NOMO-1 treated with dmso at 0.1 percent for 144 hours (cell line): Measurements from ENCODE around the gene TP53BP2.
A peak's percentile ranks its signal among the peaks of the same experiment; 100 is the strongest.
"Not testable (repeated sequence)": the region's sequence is repeated elsewhere in the genome, so short reads cannot be mapped to it uniquely, and the experiment has no call there.

ENCODE experiments used
- DNase-seq: peaks from one replicate; lab custom pipeline; 2025; ENCODE audit not compliant: unreplicated experiment; lab: John Stamatoyannopoulos, UW

Gene TP53BP2

DNA sequence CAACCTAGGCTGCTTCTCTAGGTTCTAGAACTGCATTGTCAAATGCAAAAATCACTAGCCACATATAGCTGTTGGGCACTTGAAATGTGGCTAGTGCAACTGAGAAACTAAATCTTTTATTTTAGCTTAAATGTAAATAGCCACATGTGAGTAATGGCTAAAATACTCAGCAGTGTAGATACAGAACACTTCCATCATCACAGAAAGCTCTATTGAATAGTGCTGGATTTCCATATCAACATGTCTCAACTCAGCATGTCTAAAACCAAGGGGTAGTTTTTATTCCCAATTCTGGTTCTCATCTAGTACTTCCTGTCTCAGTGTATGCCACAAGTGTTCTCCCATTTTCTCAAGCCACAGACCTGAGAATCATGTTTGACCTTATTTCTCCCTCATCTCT lies 7.5 kb upstream of the TP53BP2 start:
- DNase-seq: no peak

- DNase-seq: no peak
Observed at GRCh38 chr1:223852337-223852736, 6.6 kb upstream of the TP53BP2 start.

GRCh38 chr1:223849352-223850254 lies 3.9 kb upstream of the TP53BP2 start:
- DNase-seq: no peak

GRCh38 chr1:223848536-223848935 lies 2.8 kb upstream of the TP53BP2 start:
- no peak for DNase-seq

- no peak for DNase-seq
Observed at GRCh38 chr1:223847781-223848345, 2.1 kb upstream of the TP53BP2 start.

DNA sequence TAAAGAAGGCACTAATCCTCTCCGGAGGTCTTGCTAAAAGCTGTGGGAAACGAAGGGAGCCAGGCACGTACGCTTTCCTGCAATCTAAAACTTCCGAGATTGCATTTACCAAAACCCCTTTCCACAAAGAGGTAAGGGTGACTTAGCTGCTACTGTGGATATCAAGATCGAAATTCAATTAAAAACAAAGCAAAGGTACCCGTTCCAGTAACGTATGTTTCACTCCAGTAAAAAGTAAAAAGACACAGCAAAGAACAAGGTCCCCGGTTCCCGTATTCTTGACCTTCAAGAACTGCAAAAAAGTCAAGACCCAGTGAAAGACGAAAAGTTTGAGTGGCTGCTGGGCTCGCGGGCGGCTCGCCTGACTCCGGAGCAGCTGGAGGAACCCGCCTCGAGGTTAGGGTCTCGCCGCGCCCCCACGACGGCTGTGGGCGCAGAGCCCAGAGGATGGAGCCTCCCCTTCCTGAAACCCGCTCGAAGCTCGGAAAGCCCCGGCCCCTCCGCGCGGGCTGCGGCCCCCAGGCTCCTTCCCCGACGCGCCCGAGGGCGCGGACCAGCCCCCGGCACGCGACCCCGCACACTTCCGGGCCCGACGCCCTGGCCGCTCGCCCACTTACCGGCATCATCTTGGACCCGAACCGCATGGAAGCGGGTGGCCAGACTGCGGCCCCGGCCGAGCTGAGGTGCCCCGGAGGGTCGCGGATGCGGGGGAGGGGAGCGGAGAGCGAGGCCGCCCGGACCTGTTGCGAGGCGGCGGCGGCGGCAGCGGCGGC lies 524 bp downstream of the TP53BP2 start:
- peak; percentile 62 for DNase-seq

- no peak for DNase-seq
Observed at GRCh38 chr1:223844787-223845036, 1.0 kb downstream of the TP53BP2 start.

DNA sequence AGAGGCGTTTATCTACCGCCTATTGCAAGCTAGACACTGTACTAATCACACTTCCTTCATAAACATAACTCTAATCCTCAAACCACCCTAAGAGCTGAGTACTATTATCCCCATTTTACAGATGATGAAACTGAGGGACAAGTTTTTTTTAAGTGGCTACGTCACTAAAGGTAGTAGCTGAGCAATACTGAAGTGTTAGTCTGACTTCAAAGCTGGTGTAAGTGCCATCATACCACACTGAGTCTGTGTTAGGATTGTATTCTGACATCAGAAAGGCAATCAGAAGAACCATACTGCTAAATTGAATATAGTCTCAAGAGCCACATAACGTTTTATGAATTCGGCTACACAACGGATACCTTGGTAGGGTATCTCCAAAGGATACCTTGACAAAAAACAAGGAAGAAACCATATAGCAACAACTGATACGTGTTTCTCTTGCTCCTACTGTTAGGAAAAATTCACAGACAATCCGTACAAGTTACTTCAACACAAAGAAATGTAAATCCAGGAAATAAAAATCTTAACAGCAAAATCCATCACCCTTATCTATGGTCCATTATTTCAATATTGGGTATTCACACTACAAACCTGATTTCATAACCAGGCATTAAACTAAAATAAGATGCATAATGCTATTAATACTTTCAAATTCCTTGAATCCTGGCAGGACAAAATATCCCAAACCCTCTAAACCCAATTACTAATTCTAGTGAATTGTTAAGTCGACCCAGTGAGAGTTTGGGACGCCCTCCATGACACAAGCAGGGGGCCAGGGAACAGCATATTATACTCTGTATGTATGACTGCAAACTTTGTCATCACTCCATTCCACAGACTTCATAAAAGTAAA lies 1.6 kb downstream of the TP53BP2 start:
- DNase-seq: no peak

DNA sequence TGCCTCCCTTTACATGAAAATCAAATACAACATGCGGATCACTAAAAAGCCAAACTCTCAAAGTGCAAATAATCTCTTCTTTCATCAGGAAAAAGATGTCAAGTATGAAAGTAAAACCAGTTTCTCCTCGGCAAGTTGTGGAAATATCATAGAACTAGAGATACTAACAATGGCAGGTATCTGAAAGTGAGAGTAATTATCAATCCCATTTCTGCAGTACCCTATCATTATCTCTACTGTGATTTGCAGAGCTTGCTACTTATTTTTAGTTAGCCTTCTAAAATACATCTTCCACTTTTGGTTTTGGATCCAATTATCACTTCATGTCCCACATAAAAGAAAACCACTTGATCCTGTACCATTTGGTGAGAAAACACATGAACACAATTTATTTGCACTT lies 3.0 kb downstream of the TP53BP2 start:
- no peak for DNase-seq

- DNase-seq: not testable (repeated sequence)
Observed at GRCh38 chr1:223841977-223842623, 3.6 kb downstream of the TP53BP2 start.

DNA sequence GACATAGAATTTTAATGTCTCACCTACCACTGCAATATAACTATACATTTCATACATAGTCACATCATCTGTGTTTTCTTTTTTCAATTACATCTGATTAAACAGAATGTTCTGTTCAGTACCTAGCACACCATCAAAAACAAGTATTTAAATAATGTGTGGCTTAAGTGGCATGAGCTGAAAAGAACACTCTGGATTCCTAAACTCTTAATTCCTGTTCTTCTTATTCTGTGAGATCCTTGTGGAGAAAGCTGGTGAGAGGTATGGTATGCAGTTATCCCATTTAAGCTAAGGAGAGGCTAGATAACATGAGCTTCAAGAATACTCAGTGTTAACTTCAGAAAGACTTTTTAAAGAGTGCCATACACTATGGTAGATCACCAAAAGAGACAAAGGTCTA lies 5.5 kb downstream of the TP53BP2 start:
- DNase-seq: no peak

DNA sequence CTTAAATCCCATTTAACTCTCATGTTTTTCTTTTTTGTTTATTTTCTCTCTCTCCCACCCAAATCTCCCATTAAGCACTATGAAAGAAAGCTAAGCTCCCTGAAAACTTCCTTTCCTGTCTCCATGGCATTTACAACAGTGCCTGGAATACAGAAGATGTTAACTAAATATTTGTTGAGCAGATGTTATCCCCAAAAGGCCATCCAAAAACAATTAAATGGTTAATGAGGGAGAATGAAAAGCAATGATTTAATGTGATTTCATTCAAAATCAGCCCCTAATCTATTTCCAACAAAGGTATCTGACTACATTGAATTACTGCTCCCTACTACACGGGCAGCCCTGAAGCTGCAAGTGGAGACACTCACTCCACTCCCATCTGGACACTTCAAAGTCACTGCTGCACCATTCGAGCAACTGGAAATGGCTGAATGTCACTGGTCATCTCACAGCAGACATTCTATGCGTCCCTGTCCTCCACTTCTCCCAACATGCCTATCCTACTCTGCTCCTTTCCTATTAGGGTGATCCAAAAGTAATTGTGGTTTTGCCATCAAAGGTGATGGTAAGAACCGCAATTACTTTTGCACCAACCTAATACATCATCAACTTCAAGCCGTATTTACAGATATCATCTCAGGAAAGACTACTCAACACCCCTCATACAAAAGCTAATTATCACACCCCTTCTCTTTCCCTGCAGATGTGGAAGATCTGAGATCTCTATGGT lies 7.5 kb downstream of the TP53BP2 start:
- no peak for DNase-seq

GRCh38 chr1:223837687-223838086 lies 8.1 kb downstream of the TP53BP2 start:
- no peak for DNase-seq

GRCh38 chr1:223837206-223837605 lies 8.5 kb downstream of the TP53BP2 start:
- DNase-seq: no peak

DNA sequence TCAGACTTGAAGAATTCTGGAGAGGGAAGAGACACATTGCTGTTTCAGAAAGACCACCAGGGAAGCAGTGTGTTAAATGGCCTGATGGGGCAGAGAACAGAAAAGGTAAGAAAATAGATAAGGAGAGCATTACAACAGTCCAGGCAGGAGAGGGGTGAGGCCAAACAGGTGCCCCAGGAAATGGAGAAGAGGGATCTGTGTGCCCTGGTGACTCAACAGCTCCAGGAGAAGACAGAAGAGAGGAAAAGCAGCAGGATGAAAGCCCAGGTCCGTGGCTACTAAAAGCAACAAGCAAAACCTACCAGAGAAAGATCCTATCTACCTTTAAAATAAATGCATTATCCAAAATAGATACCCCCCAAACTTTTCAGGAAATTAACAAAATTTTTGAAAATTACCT lies 9.2 kb downstream of the TP53BP2 start:
- no peak for DNase-seq

DNA sequence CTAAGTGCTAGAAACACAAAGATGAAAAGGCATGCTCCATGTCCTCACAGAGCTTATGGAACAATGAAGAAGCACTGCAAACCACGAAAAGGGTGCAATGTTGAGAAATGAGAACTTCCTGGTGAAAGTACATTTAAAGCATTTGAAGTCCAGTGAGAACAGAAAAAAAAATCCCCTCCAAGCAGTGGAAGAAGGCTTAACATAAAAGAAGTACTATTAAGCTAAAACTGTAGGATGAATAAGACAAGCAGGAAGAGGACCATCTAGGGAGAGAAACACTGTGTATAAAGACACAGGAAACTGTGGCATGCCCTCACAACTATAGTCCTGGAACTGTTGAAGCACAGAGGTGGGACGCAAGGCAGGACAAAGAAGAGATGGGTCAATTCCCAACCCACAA lies 10.0 kb downstream of the TP53BP2 start:
- no peak for DNase-seq

- DNase-seq: no peak
Observed at GRCh38 chr1:223834660-223835263, 11.0 kb downstream of the TP53BP2 start.

DNA sequence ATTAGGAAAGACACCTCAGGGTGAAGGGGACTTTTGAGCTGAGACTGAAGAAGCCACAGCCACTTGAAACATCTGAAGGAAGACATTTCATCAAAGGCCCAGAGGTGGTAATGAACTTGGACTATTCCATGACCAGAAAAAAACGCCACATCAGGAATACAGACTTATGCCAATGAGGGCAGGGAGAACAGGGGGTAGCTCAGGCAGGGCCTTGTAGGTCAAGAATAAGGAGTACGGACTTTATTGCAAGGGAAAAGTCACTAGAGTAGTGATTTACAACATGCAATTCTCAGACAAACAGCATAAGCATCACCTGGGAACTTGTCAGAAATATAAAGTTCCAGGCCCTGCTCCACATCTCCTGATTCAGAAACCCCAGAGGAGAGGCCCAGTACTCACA lies 11.8 kb downstream of the TP53BP2 start:
- DNase-seq: no peak

DNA sequence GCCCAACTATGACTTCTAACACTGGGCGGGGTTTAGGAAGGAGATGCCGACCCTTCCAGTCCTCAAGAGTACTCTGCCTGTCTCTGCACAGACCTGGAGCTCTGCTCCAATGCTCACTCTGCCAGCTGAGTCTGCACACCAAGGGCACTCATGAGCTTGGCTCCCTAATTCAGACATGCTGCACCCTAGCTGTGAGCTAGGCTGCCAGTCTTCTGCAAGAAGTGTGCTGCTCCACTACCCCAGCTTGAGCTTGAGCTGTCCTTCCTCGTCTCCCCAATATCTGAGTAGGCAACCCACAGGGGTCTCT lies 13.2 kb downstream of the TP53BP2 start:
- DNase-seq: no peak
